Upper lobe of right lung (tissue), 1 donor: Measurements from ENCODE around the gene MCM5. TPM values are rescaled to one million over a fixed set of nuclear protein-coding genes. Genes with fewer than 3 reads are reported as not detected.

Experiments used
- ATAC-seq: fragments of 200-7000 bp; cut with Tn5 transposase; one replicate; pipeline ENCODE4 v1.9.1; 2020; ENCODE audit warnings: mild to moderate bottlenecking, moderate library complexity
- DNase-seq: peaks from one replicate; pipeline ENCODE4 v3.0.0-alpha.2; 2020
- H3K27ac ChIP-seq: fragments of 200-600 bp; one replicate; pipeline ENCODE4 v1.8.0; 2022
- H3K27me3 ChIP-seq: fragments of 200-600 bp; one replicate; pipeline ENCODE4 v1.8.0; 2022; ENCODE audit warnings: mild to moderate bottlenecking
- H3K36me3 ChIP-seq: fragments of 200-600 bp; one replicate; pipeline ENCODE4 v1.8.0; 2022
- H3K4me1 ChIP-seq: fragments of 200-600 bp; one replicate; pipeline ENCODE4 v1.8.0; 2022
- H3K4me3 ChIP-seq: fragments of 200-600 bp; one replicate; pipeline ENCODE4 v1.8.0; 2022; ENCODE audit warnings: mild to moderate bottlenecking
- H3K9me3 ChIP-seq: fragments of 200-600 bp; one replicate; pipeline ENCODE4 v1.8.0; 2022
- intact Hi-C: fragments of 100-400 bp; cut with DNase I; formaldehyde crosslinking; loops from one replicate; pipeline ENCODE4 v1.11.0; 2022
- total RNA-seq: library from RNA; stranded (reverse); fragmentation: NEBNext Ultra II Directional; extraction: Animal tissue kit (Norgen Biotek cat#: 25700); gene quantifications from one replicate; pipeline ENCODE4 v1.2.1, GENCODE V29; 2021
- TF ChIP-seq, protein P1 (sequence below): fragments of 200-600 bp; IDR thresholded peaks from one replicate; pipeline ENCODE4 v1.8.0; 2022; ENCODE audit warnings: antibody characterized with exemption
- donor health status: DM: no; HTN: yes; CAD: no; lungs with severe emphysema.

The MCM5 gene
- total RNA-seq, 1 donor from 2014 or later: 22.1 TPM

DNA sequence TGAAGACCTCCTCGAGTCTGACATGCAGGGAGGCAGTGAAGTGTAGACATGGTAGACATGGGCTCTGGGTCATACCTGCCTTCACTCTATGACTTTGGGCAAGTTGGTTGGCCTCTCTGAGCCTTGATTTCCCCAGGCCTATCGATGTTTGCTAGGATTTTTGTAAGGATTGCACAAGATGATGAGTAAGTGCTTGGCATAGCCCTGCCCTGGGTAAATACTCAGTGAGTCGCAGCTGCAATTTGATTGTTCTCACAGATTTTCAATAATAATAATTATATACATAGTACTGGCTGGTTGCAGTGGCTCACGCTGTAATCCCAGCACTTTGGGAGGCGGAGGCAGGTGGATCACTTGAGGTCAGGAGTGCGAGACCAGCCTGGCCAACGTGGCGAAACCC, 18.1 kb downstream of the MCM5 start:
- no peak overlapping the region for H3K27ac ChIP-seq
- H3K27me3 ChIP-seq: no peaks in the 10 kb centered on the region
- no peaks in the 10 kb centered on the region for H3K9me3 ChIP-seq
- no peaks in the 10 kb centered on the region for H3K4me1 ChIP-seq
- peaks cover 97% of the 10 kb centered on the region for H3K36me3 ChIP-seq
- intact Hi-C loops: no loop called here
- ATAC-seq (no peak), DNase-seq (no peak)
- no peak overlapping the region for H3K4me3 ChIP-seq
- TF ChIP-seq, protein P1, sequence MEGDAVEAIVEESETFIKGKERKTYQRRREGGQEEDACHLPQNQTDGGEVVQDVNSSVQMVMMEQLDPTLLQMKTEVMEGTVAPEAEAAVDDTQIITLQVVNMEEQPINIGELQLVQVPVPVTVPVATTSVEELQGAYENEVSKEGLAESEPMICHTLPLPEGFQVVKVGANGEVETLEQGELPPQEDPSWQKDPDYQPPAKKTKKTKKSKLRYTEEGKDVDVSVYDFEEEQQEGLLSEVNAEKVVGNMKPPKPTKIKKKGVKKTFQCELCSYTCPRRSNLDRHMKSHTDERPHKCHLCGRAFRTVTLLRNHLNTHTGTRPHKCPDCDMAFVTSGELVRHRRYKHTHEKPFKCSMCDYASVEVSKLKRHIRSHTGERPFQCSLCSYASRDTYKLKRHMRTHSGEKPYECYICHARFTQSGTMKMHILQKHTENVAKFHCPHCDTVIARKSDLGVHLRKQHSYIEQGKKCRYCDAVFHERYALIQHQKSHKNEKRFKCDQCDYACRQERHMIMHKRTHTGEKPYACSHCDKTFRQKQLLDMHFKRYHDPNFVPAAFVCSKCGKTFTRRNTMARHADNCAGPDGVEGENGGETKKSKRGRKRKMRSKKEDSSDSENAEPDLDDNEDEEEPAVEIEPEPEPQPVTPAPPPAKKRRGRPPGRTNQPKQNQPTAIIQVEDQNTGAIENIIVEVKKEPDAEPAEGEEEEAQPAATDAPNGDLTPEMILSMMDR: no peak

DNA sequence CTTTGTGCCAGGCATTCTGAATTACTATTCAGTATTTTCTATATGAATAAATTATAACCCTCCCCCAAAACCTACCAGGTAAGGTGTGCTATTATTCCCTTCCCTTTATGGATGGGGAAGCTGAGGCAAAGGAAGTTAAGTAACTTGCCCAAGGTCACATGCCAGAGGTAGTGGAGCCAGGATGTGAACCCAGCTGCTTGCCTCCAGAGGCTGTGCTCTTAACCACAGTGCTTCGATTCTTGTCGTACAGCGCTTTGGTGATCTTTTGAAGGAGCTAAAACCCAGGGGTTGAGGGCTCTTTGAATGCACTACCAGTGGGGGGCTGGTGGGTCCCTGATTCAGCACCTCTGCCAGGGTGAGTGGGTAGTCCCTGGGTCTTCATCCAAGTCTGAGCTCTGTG, 18.8 kb downstream of the MCM5 start:
- intact Hi-C loops: no loop called here
- no peaks in the 10 kb centered on the region for H3K9me3 ChIP-seq
- TF ChIP-seq, protein P1: no peak
- no peaks in the 10 kb centered on the region for H3K4me1 ChIP-seq
- H3K4me3 ChIP-seq: no peak overlapping the region
- H3K27ac ChIP-seq: no peak overlapping the region
- H3K36me3 ChIP-seq: peaks cover 95% of the 10 kb centered on the region
- ATAC-seq (no peak), DNase-seq (no peak)
- H3K27me3 ChIP-seq: no peaks in the 10 kb centered on the region

DNA sequence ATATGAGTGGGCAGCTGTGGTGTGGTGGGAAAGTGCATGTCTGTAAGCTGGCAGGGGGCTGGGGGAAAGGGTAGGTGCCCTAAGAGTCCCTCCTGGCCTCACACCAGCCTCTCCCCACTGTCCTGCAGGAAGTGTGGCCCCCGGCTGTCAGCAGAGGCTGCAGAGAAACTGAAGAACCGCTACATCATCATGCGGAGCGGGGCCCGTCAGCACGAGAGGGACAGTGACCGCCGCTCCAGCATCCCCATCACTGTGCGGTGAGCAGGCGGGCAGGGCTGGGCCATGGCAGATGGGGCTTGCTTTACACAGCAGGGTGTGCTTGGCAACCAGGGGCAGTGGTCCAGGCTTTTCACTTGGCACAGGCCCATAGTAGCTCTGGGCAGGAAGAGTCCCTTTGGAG, 19.8 kb downstream of the MCM5 start:
- Histone ChIP-seq H3K9me3 (no peaks in the 10 kb centered on the region), H3K36me3 (peaks cover 93% of the 10 kb centered on the region), H3K27me3 (no peaks in the 10 kb centered on the region), H3K27ac (no peak overlapping the region), H3K4me3 (no peak overlapping the region), H3K4me1 (no peaks in the 10 kb centered on the region)
- intact Hi-C loops: no loop called here
- DNase-seq (no peak), ATAC-seq (no peak)
- TF ChIP-seq, protein P1: no peak

DNA sequence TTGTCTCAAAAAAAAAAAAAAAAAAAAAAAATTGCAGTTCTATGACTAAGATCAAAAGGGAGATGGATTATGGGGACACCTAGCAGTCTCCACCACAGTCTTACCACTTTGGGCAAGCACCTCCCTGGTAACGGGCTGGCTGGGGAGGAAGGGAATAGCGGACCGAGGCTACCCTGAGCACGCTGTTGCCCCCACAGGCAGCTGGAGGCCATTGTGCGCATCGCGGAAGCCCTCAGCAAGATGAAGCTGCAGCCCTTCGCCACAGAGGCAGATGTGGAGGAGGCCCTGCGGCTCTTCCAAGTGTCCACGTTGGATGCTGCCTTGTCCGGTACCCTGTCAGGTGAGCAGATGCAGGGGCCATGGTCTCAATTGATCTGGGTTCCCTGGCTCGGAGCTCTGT, 21.2 kb downstream of the MCM5 start:
- no peak for DNase-seq
- intact Hi-C loops: no loop called here

DNA sequence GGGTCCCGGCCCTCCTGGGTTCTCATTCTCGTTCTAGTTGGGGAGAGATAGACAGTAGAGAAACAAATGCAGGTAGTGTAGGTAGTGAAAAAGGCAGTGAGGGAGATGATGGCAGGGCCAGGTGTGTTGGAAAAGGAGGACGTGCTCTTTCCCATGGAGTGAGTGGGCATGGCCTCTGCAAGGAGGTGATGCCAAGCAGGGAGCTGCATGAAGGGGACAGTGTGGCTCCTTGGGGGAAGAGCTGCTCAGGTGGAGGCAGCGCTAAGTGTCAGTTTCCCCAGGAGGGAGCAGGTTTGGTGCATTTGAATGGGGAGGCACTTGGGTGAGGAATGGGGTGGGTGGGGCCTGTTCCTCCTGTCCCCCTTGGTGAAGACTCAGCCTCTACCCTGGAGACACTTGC, 22.2 kb downstream of the MCM5 start:
- intact Hi-C loops: no loop called here
- H3K36me3 ChIP-seq: peaks cover 72% of the 10 kb centered on the region
- H3K27me3 ChIP-seq: no peaks in the 10 kb centered on the region
- no peaks in the 10 kb centered on the region for H3K4me1 ChIP-seq
- no peaks in the 10 kb centered on the region for H3K9me3 ChIP-seq
- no peak overlapping the region for H3K4me3 ChIP-seq
- no peak overlapping the region for H3K27ac ChIP-seq
- ATAC-seq: no peak
- TF ChIP-seq, protein P1: no peak
- no peak for DNase-seq

More for the DNA sequence above, 21.2 kb downstream of the MCM5 start:
- no peaks in the 10 kb centered on the region for H3K4me1 ChIP-seq
- TF ChIP-seq, protein P1: no peak
- H3K9me3 ChIP-seq: no peaks in the 10 kb centered on the region
- no peak overlapping the region for H3K27ac ChIP-seq
- no peak overlapping the region for H3K4me3 ChIP-seq
- no peaks in the 10 kb centered on the region for H3K27me3 ChIP-seq
- no peak for ATAC-seq
- peaks cover 79% of the 10 kb centered on the region for H3K36me3 ChIP-seq

DNA sequence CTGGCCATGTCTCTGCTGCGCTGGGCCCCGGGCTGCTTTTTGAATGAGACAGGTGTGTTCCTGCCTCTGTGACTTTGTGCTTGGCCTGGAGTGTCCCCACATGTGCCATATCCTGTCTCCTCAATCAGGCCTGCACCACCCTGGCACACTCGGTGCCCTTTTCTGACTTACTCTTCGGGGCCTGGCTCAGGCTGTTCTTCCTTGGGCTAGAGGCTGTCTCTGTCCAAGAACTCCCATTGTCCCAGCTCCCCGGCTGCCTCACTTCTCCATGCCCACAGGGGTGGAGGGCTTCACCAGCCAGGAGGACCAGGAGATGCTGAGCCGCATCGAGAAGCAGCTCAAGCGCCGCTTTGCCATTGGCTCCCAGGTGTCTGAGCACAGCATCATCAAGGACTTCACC, 23.0 kb downstream of the MCM5 start:
- TF ChIP-seq, protein P1: no peak
- no peak for ATAC-seq
- no peak overlapping the region for H3K27ac ChIP-seq
- H3K4me1 ChIP-seq: no peaks in the 10 kb centered on the region
- intact Hi-C loops: no loop called here
- H3K4me3 ChIP-seq: no peak overlapping the region
- H3K27me3 ChIP-seq: no peaks in the 10 kb centered on the region
- no peaks in the 10 kb centered on the region for H3K9me3 ChIP-seq
- no peak for DNase-seq
- H3K36me3 ChIP-seq: peaks cover 65% of the 10 kb centered on the region
